Measurements from ENCODE around the gene RPS15A.
"Not testable (repeated sequence)": the region's sequence is repeated elsewhere in the genome, so short reads cannot be mapped to it uniquely, and the experiment has no call there.

GRCh38 chr16:18734279-18734678 is 55.9 kb downstream of the RPS15A start:
- not testable (repeated sequence) for TF ChIP-seq POLR2A (IDR thresholded peaks at IDR 0.05; ENCODE audit: low read length); GATA1 (IDR thresholded peaks at IDR 0.05; ENCODE audit: low read depth, low read length)
